DOHH2 (cell line): ENCODE data around the gene SLC6A12.

ENCODE experiments used
- H3F3A ChIP-seq: fragments of 200-600 bp; sonication (generic), shearing (Covaris generic); 2 replicates; pipeline ENCODE4 v1.6.0; 2016; ENCODE audit warnings: antibody characterized with exemption, mild to moderate bottlenecking; ENCODE audit not compliant: control insufficient read depth, insufficient read depth
- H3K27ac ChIP-seq: fragments of 200-600 bp; sonication (generic); 2 replicates; pipeline ENCODE4 v1.5.1; 2014; ENCODE audit warnings: low read depth, mild to moderate bottlenecking, low read length, moderate library complexity
- H3K27me3 ChIP-seq: fragments of 200-600 bp; sonication (generic); 2 replicates; pipeline ENCODE4 v1.6.1; 2014; ENCODE audit warnings: mild to moderate bottlenecking, low read length, mixed read lengths; ENCODE audit not compliant: control insufficient read depth
- H3K36me3 ChIP-seq: fragments of 200-600 bp; sonication (generic); 2 replicates; pipeline ENCODE4 v1.6.1; 2014; ENCODE audit warnings: mild to moderate bottlenecking, low read length, moderate library complexity, mixed read lengths; ENCODE audit not compliant: control insufficient read depth
- H3K4me1 ChIP-seq: fragments of 200-600 bp; sonication (generic); 2 replicates; pipeline ENCODE4 v1.6.1; 2014; ENCODE audit warnings: mild to moderate bottlenecking, low read length, mixed read lengths; ENCODE audit not compliant: control insufficient read depth
- H3K4me2 ChIP-seq: fragments of 200-600 bp; sonication (generic); 2 replicates; pipeline ENCODE4 v1.6.0; 2014; ENCODE audit warnings: mild to moderate bottlenecking, low read length, moderate library complexity
- H3K4me3 ChIP-seq: fragments of 200-600 bp; sonication (generic); 2 replicates; pipeline ENCODE4 v1.5.1; 2014; ENCODE audit warnings: mild to moderate bottlenecking, low read length, mixed read lengths
- H3K79me2 ChIP-seq: fragments of 200-600 bp; sonication (generic); 2 replicates; pipeline ENCODE4 v1.6.1; 2014; ENCODE audit warnings: mild to moderate bottlenecking, low read length, mixed read lengths; ENCODE audit not compliant: control insufficient read depth
- H3K9me2 ChIP-seq: fragments of 200-600 bp; sonication (generic); replicated peaks from 2 replicates; pipeline ENCODE4 v1.6.1; 2014; ENCODE audit warnings: mild to moderate bottlenecking, low read length, mixed read lengths; ENCODE audit not compliant: control insufficient read depth
- H3K9me3 ChIP-seq: fragments of 200-600 bp; sonication (generic); 2 replicates; pipeline ENCODE4 v1.6.1; 2014; ENCODE audit warnings: antibody characterized with exemption, low read length, mixed read lengths; ENCODE audit not compliant: control insufficient read depth, insufficient read depth
- H4K20me1 ChIP-seq: fragments of 200-600 bp; sonication (generic); 2 replicates; pipeline ENCODE4 v1.6.0; 2014; ENCODE audit warnings: low read depth, mild to moderate bottlenecking, antibody characterized with exemption, low read length, moderate library complexity; ENCODE audit not compliant: control insufficient read depth, insufficient read depth
- EZH2phosphoT487 ChIP-seq: fragments of 200-600 bp; sonication (generic); IDR thresholded peaks from 2 replicates; pipeline ENCODE4 v1.6.1; 2017; ENCODE audit warnings: borderline replicate concordance, mild to moderate bottlenecking, antibody characterized with exemption, low read length, moderate library complexity, mixed read lengths
- TF ChIP-seq, protein P1 (sequence below): fragments of 200-600 bp; sonication (generic); IDR thresholded peaks from one replicate; pipeline ENCODE4 v1.5.1; 2014; ENCODE audit warnings: antibody characterized with exemption, mild to moderate bottlenecking, low read depth, low read length; ENCODE audit not compliant: poor library complexity, severe bottlenecking

The SLC6A12 gene

DNA sequence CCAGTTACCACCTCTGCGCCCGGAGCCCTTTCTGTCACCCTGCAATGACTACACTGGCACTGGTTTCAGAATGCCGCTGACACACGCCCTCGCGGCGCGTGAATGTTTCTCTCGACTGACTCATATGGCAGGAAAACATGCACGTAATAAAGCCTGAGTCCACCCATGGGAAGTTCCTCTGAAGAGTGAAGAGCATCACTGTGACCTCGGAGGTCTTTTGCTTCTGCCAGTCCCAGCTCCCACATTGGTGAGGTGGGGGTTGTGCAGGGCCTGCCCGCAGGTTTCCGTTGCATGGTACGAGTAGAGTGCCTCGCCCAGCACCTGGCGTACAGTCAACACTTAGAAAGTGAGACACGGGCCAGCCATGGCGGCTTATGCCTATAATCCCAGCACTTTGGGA is 11.1 kb upstream of the SLC6A12 start:
- H3K9me3 ChIP-seq: no peaks in the 10 kb centered on the region
- no peaks in the 10 kb centered on the region for H3K36me3 ChIP-seq
- no peak overlapping the region for H3K4me3 ChIP-seq
- no peaks in the 10 kb centered on the region; the same call in 1 of the 2 replicates for H4K20me1 ChIP-seq
- no peak overlapping the region for H3K4me2 ChIP-seq
- no peaks in the 10 kb centered on the region for H3F3A ChIP-seq
- no peak for TF ChIP-seq EZH2phosphoT487
- TF ChIP-seq, protein P1, sequence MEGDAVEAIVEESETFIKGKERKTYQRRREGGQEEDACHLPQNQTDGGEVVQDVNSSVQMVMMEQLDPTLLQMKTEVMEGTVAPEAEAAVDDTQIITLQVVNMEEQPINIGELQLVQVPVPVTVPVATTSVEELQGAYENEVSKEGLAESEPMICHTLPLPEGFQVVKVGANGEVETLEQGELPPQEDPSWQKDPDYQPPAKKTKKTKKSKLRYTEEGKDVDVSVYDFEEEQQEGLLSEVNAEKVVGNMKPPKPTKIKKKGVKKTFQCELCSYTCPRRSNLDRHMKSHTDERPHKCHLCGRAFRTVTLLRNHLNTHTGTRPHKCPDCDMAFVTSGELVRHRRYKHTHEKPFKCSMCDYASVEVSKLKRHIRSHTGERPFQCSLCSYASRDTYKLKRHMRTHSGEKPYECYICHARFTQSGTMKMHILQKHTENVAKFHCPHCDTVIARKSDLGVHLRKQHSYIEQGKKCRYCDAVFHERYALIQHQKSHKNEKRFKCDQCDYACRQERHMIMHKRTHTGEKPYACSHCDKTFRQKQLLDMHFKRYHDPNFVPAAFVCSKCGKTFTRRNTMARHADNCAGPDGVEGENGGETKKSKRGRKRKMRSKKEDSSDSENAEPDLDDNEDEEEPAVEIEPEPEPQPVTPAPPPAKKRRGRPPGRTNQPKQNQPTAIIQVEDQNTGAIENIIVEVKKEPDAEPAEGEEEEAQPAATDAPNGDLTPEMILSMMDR: no peak
- 0 out of 2 replicates have a peak, but pooled peaks cover 5% of the 10 kb centered on the region for H3K27me3 ChIP-seq
- H3K4me1 ChIP-seq: no peaks in the 10 kb centered on the region; the same call in 1 of the 2 replicates
- H3K27ac ChIP-seq: no peak overlapping the region
- no peaks in the 10 kb centered on the region for H3K79me2 ChIP-seq
- H3K9me2 ChIP-seq: no peaks in the 10 kb centered on the region

DNA sequence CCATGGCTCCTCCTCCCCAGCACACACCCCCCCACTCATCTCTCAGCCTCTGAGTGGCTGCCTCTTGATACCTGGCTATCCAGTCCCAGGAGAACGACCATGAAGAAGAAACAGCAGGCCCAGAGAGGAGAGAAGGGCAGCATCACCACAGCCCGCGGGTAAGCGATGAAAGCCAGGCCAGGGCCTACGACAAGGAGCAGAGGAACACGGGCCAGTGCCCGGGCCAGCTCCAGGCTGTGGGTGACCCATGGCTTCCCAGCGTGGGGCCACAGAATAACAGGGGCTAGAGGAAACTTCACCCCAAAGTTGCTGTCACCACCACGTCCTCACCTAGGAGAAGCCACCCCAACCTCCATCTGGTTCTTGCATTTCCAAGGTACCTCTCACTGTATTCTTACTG is 10.4 kb upstream of the SLC6A12 start:
- Histone ChIP-seq H3K4me2 (no peak overlapping the region), H3K4me1 (no peaks in the 10 kb centered on the region; the same call in 1 of the 2 replicates), H3K36me3 (no peaks in the 10 kb centered on the region), H3F3A (no peaks in the 10 kb centered on the region), H3K9me2 (no peaks in the 10 kb centered on the region), H4K20me1 (no peaks in the 10 kb centered on the region; the same call in 1 of the 2 replicates), H3K27me3 (0 out of 2 replicates have a peak, but pooled peaks cover 5% of the 10 kb centered on the region), H3K27ac (no peak overlapping the region), H3K79me2 (no peaks in the 10 kb centered on the region), H3K9me3 (no peaks in the 10 kb centered on the region), H3K4me3 (no peak overlapping the region)
- TF ChIP-seq, protein P1: no peak
- TF ChIP-seq EZH2phosphoT487: no peak

DNA sequence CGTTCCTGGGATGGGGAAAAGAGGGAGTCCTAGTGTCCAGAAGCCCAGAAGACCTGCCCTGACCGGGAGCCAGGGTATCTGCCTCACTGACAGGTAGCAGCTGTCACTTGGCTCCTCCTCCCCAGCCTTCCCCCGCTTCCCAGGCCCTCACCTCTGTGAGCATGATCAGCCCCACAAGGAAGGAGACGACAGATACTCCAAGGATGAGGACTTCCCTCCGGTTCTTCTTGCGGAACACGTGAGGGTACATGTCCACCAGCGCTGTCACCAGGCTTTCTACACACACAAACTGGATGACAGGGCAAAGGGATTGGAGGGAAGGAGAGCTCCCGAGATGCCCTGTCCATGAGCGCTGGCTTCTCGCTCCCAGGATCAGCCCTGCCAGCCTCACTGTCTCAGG is 9.9 kb upstream of the SLC6A12 start:
- H3F3A ChIP-seq: no peaks in the 10 kb centered on the region
- no peak overlapping the region for H3K4me3 ChIP-seq
- H3K79me2 ChIP-seq: no peaks in the 10 kb centered on the region
- H3K9me3 ChIP-seq: no peaks in the 10 kb centered on the region
- no peak for TF ChIP-seq EZH2phosphoT487
- TF ChIP-seq, protein P1: no peak
- no peaks in the 10 kb centered on the region for H3K36me3 ChIP-seq
- no peak overlapping the region for H3K4me2 ChIP-seq
- H4K20me1 ChIP-seq: no peaks in the 10 kb centered on the region; the same call in 1 of the 2 replicates
- no peak overlapping the region for H3K27ac ChIP-seq
- 0 out of 2 replicates have a peak, but pooled peaks cover 5% of the 10 kb centered on the region for H3K27me3 ChIP-seq
- no peaks in the 10 kb centered on the region for H3K9me2 ChIP-seq
- H3K4me1 ChIP-seq: no peaks in the 10 kb centered on the region; the same call in 1 of the 2 replicates
